NCI-H524 (cell line): Measurements from ENCODE around the gene SLC10A1.

ENCODE experiments used
- DNase-seq, 2 experiments: peaks; one replicate each; lab custom pipeline; 2025; lab: John Stamatoyannopoulos, UW

Gene SLC10A1

DNA sequence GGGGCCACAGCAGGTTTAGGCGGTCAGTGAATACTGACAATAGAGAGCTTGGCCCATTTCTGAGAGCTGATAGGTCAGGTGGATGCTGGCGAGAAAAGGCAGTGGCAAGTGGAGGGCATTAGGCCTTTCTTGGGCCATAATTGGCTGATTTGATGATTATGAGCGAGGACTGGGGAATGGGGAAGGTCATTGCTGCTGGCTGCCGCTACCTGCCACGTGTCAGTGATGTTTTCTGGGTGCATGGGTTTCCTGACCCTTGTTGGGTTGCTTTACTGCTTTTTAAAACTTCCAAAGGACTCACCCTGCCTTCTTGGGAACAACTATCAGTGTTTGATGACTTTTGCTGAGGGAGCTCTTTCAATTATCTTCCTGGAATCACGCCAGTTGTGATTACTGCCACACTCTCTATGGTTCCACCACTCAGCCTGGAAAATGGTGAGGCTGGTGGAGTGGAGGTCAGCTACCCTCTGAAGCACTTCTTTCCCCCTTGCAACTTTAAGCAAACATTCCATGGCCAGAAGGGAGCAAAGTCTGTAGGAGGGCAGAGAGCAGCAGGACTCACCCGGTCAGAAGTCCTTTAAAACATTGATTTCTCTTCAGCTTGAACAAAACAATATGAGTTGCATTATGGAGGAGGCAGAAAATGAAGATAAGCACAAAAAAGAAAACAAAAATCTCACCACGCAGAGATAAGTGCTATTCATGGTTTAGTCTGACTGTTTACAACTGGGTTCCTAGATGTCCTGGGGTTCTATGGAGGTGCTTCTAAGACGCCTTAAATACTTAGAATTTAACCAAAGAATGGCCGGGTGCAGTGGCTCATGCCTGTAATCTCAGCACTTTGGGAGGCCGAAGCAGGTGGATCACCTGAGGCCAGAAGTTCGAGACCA is 12.1 kb upstream of the SLC10A1 start:
- DNase-seq, result no peak

DNA sequence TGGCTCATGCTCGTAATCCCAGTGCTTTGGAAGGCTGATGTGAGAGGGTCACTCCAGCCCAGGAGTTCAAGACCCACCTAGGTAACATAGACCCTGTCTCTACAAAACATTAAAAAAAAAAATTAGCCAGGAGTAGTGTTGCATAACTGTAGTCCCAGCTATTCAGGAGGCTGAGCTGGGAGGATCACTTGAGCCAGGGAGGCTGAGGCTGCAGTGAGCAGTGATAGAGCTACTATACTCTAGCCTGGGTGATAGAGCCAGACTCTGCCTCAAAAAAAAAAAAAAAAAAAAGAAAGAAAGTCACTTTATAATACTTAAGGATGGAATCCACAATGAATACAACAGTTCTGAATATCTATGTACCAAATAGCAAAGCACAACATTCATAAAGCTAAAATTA is 10.2 kb upstream of the SLC10A1 start:
- DNase-seq, result no peak

DNA sequence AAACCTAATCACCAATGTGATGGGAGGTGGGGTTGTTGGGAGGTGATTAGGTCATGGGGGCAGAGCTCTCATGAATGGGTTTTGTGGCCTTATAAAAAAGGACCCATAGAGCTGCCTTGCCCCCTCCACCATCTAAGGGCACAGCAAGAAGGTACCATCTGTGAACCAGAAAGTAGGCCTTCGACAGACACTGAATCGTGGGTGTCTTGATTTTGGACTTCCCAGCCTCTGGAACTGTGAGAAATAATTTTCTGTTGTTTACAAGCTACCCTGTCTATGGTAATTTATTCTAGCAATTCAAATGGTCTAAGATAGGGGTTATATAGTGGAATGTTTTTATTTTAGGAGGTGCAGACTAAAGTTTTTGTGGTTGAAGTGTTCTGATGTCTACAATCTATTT is 7.9 kb upstream of the SLC10A1 start:
- DNase-seq, result no peak

DNA sequence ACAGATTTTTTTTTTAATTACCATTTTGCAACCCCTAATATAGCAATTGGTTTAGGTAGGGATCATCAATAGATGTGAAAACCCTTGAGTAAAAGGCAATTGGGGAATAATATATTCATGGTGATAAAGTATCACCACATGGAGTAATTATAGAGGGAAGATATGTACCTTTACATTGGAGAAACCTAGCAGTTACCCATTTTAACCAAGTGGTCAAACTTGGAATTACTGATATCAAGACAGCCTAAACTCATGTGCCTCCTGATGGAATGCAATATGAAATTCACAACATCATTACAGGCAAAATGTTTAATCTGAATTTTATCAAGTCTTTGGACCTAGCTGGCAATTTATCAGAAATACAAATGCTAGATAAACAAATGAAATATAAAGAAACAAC is 6.7 kb upstream of the SLC10A1 start:
- DNase-seq, result peak in 1 of 2 experiments; percentile 20

DNA sequence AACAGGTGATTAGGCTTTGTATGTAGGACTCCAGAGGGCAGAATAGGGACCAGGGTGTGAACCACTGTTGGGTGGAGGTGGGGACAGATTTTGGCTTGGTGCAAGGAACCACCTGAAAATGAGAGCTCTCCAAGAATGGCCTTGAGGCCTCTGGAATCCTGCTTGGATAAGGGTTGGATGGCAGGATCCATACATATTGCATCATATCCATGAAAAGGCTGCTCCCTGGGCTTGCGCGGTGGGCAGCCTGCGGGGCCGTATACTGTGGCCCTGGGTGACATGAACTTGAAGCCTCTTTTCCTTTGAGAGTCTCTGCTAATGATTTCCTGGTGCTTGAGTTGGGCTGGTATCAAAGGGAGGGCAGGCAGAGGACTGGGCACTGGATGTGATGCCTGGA is 1.3 kb upstream of the SLC10A1 start:
- DNase-seq, result no peak

DNA sequence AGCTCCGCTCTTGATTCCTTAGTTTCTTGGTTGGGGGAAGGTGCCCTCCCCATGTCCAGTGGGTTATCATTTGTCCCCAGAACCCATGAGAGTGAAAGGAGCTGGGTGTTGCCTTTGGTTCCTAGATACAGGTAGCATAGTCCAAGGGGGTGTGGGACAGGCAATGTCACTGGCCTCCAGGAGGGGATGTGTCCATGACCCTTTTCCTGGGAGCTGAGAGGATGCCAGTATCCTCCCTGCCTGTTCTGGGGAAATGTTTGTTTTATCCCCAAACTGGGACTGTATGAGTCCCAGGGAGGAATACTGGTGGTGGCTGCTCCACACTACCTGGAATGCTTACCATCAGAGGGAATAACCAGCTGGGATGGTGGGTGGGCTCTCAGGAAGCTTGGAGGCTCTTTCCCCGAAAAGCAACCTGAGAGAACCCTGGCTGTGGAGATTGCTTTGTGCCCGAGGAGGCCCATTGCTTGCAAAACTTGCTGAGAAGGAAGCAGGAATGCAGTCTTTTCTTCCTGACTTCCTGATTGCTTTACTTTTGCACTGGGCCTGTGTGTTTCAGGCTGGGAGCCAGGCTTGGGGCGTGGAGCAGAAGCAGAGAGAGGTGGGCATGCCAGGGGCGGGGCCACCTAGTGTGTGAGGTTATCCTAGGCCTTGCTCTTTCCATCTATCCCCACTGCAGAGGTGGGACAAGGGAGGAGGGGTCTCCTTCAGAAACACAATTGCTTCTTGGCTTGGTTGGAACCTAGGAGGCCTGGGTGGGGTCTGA is 715 bp upstream of the SLC10A1 start:
- no peak for DNase-seq

DNA sequence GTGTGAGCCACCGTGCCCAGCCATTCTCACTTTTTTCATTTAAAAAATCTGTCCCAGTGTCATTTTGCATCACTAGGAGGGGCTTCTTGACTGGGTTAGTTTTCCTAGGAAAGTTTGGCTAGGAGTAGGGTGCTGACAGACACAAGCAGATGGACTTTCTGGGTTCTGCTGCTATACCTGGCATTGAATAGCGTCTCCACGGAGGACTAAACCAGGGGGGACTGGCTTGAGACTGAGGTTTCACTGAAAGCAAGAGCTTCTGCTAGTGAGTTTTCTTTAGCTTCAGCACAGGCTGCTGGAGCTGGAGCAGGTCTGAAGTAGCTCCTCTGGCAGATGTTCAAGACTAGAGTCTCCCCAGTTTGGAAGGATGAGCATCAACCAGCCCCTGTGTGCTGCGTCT is 1.4 kb downstream of the SLC10A1 start:
- DNase-seq, result no peak

DNA sequence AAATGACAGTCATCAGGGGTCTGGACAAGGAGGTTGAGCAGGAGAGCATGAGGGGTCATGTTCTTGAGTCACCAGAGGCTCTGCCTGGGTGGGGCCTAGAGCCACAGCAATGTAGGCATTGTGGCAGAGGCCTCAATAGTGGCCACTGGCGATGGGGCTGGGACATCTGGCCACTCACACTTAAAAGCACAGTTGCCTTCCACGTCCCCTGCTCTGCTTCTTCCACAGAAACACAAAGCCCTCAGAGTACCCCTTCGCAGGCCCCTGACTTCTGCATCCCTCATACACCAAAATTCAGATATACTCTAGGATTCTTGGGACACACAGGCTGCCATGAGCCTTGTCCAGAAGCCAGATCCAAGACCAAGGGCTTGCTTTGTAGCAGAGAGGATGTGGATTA is 2.2 kb downstream of the SLC10A1 start:
- DNase-seq, result no peak

DNA sequence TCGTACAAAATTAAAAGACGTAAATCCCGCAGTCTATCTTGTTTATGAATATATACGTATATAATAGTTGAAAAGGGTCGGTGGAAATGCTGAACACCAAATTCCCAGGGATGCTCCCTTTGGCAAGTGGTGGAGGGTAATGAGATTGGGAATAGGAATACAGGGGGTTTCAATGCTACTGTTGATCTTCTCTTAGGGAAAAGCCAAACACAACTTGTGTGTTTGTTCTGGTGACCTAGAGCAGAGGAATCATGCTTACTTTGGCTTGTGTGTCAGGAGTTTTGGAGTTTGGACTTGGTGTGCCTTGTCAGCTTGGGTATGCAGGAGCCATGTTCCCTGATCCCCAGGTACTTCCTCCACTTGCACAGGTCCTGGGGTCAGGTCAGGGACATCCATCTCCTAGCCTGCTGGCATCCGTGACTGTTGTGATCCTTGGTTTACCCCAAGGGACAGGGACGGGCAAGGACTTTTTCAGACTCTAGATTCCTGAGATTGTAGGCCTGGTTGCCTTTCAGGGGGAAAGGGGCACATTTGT is 4.1 kb downstream of the SLC10A1 start:
- DNase-seq, result no peak

DNA sequence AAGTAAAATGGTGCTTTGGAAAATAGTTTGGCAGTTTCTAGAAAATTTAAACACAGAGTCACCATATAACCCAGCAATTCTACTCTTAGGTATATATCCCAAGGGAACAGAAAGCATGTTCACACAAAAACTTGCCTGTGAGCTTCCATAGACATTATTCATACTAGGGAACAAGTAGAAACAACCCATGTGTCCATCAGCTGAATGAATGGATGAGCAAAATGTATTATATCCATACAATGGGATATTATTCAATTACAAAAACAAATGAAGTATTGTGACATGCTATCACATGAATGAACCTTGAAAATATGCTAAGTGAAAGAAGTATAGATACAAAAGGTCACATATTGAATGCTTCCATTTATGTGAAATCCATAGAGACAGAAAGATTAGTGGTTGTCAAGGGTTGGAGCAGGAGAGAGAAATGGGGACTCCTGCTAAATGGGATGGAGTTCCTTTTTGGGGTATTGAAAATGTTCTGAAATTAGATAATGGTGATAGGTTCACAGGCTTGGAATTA is 7.9 kb downstream of the SLC10A1 start:
- DNase-seq, result no peak

DNA sequence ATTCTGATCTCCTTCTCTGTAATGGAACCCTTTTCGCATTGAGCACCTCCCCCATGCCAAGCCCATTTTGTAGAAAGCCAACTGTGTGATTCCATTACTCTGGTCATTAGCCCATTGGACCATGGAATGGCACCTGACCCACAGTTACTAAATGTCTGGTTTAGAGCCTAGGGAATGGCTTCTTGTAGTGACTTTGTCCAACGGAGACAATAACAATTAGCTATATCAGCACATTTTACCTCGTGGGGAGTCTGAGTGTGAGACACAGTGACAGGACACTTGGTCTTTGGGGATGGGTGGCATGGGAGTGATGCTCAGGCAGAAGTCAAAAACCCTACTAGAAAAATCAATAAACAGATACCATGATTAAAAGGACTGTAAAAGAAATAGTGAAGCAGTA is 10.4 kb downstream of the SLC10A1 start:
- DNase-seq, result no peak

DNA sequence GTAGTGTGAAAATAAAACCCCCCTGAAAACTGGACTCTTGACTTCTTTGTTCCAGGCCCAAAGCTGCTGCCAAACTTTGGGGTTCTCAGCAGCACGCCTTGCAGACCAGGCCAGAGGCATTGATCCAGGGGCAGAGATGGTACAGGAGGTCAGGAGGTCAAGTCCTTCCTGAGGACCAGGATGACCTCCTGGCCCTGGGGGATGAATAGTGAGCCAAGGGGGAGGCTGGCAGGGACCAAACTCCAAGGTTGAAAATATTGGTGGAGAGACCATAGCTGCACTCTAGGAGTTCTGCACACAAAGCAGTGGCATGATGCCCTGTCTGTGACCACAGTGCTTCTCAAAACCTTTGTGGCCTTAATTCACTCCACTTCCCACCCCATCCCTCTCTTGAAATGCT is 12.1 kb downstream of the SLC10A1 start:
- no peak for DNase-seq

DNA sequence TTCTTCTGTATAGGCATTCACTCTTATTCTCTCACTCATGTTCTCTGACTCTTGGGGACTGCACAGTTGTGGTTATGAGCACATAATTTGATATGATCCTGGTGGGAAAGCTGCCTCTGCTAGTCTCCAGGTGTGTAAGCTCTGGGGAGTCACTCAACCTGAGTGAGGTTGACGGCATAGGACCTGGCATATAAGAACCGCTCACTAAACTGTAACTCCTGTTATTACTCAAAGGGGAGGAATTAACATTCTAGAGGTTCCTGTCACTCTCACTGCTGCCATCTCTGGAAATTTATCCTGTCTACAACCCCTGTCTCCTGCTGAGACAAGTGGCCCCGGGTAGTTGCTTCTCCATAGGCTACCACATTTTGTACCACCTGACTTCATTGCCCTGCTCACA is 16.1 kb downstream of the SLC10A1 start:
- no peak for DNase-seq

DNA sequence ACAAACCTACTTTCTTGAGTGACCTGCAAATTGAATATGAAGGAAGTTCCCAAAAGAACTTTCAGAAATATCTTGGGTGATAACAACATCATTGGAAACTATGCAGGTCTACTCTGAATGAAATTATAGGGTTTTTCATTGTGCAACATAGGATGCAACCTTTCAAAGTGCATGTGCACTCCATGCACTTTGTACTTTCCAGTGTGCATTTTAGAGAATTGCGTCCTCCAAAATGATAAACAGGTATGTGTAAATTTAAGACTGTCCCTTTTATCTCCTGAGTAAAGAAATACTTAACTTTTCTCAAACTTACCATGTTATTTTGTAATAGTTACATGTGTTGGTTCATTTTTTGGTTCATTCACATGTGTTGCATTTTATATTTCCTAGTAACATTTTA is 16.9 kb downstream of the SLC10A1 start:
- no peak for DNase-seq

DNA sequence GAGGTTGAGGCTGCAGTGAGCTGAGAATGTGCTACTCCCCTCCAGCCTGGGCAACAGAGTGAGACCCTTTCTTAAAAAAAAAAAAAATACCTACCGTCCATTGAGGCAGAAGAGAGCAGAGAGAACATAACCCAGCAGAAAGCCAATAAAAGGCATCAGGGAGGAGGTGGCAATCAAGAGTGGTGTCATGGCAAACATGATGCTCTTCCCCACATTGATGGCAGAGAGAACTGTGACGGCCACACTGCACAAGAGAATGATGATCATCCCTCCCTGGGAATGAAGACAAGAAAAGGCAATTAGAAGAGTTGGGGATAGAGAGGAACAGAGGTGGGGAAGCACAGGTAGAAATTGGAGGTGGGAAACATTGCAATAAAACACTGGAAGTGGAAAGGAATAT is 18.0 kb downstream of the SLC10A1 start:
- no peak for DNase-seq

DNA sequence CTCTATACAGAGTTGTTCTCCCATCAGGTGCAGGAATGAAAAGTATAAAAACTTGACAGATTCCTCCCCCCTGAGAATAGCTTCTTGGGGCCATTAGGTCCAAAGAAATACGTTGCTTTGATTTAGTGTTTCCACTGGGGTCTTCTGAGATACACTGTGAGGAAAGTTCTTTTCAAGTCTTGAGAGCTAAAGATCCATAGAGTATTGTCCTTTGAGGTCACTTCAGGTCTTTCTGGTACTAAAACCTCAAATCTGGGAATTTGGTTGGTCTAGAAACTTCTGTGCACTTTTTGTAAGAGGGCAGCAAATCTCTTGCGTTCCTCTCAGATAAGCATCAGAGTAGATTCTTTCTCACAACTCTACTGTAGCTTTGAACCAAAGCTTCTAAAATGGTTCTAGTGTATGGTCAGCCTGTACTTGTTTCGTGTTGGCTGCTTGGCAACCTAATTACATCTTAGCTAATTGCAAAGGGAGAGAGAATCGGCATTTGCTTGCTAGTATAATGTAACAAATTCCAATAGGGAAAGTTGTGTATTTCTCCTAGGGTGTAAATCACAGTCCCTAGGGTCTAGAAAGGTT is 20.1 kb downstream of the SLC10A1 start:
- DNase-seq, result no peak

DNA sequence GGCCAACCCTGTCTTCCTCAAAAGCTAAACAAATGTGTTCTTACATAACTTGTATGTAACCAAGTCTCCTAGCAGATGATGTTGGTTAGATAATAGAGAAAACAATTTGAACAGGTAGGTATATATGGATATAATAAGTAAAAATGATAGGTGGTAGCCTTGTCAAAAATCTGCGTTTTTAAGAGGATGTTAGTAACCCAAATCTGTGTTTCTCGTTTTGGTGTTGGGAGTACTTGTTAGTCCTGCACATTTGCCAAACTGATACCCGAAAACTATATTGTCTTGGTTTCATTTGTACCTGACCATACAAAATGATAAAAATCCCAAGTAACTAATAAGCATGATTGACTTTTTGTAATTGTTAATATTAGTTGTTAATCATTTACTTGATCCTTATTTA is 22.0 kb downstream of the SLC10A1 start:
- no peak for DNase-seq

DNA sequence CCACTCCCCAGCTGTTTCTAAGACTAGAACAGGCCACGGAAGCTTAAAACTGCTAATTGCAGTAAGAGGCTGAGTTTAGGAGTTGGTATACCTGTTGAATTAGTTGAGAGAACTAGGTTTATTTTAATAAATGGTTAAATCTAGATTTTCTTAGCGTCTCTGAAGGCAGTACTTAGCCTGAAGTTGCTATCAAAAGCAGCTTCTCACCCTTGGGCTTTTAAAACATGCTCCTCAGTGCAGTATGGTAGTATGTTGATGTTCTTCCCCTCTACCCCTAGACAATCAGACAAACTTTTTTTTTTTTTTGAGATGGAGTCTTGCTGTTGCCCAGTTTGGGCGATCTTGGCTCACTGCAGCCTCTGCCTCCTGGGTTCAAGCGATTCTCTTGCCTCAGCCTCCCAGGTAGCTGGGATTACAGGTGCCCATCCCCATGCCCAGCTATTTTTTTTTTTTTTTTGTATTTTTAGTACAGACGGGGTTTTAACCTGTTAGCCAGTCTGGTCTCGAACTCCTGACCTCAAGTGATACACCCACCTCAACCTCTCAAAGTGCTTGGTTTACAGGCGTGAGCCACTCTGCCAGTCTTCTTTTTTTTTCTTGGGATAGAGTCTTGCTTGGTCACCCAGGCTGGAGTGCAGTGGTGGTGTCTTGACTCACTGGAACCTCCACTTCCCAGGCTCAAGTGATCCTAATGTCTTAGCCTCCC is 23.3 kb downstream of the SLC10A1 start:
- no peak for DNase-seq

DNA sequence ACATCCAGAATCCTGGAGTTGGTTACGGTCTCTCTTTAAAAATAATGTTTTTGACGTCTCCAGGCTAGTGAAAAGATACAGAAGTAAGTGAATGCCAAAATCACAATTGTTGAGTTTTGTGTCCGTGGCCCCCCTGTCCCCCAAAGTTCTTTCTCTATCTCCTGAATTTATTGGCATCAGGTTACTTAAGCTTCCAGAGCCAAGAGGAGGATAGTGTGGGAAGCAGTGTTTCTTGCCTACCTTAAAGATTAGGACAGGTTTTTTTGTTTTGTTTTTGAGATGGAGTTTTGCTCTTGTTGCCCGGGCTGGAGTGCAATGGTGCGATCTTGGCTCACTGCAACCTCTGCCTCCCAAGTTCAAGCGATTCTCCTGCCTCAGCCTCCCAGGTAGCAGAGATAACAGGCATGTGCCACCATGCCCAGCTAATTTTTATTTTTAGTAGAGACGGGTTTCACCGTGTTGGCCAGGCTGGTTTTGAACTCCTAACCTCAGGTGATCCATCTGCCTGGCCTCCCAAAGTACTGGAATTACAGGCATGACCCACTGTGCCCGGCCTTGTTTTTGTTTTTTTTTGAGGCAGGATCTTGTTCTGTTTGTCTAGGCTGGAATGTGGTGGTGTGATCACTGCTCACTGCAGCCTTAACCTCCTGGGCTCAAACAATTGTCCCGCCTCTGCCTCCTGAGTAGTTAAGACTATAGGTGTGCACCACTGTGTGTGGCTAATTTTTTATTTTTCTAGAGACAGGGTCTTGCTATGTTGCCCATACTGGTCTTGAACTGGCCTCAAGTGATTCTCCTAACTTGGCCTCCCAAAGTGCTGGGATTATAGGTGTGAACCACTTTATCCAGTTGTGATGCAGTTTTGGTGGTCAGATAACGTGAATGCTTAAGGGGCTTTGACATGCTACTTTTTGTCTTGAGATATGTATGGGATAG is 24.7 kb downstream of the SLC10A1 start:
- no peak for DNase-seq

DNA sequence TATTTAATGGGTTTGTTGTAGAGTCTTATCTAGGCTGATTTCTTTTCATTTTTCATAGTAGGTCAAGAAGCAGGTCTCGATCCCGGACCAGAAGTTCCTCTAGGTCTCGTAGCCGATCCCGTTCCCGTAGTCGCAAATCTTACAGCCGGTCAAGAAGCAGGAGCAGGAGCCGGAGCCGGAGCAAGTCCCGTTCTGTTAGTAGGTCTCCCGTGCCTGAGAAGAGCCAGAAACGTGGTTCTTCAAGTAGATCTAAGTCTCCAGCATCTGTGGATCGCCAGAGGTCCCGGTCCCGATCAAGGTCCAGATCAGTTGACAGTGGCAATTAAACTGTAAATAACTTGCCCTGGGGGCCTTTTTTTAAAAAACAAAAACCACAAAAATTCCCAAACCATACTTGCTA is 25.9 kb downstream of the SLC10A1 start:
- no peak for DNase-seq

DNA sequence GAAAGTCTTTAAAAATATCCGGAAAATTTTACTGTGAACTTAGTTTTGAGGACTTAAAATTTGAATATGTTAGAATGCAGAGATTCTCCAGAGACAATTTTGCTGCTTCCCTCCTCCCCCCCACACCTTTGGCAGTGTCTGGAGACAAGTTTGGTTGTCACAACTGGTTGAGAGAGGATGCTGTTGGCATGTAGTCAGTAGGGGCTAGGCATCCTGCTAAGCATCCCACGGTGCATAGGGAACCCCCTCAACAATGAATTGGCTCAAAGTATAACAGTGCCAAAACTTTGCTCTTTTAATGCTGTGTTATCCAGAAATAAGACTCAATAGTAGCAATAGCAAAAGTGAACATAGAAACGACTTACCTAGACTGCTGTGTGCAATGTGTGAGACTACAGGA is 26.5 kb downstream of the SLC10A1 start:
- DNase-seq, result no peak
